ENCODE measurements around the gene SLC11A1. TPM values are rescaled to one million over a fixed set of nuclear protein-coding genes. Genes with fewer than 3 reads are reported as not detected.

Gene SLC11A1
- total RNA-seq, 2 experiments from 2014 or later: 0.13 to 0.23 TPM

DNA sequence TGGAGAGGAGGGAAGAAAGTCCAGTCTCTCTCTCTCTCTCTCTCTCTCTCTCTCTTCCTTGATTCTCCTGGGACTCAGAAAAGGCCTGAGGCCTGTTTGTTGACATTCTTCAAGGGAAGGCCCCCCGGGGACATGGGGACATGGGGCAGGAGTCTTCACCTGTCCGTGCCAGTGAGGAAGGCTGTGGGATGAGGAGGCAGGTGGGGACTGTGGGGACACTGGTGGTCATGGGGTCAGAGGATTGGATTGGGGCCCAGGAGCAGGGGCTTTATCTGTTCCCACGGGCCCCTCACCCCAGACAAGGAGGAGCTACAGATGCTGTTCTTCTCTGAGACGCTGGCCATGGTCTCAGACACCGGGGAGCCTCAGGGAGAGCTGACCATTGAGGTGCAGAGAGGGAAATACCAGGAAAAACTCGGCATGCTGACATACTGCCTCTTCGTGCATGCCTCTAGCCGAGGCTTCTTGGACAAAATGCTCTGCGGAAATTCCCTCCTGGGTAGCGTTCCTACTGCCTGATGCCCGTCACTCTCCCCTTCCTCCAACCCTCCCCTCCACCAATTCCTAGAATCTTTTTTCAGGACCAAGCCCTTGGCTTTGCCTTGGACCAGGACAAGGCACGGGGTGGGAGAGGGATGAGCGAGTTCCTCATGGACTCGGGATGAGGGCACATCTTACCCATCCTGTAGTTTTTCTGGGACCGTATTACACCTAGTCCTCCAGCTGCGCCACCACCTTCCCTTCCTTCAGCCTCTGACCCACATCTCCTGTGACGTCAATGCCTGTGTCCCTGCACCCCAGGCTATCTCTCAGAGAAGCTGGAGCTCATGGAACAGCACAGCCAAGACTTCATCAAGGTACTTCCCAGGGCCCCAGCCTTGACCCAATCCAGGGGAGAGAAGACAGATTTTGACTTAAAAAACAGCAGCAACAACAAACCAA lies 24.6 kb upstream of the SLC11A1 start:
- Mint-ChIP-seq H3K4me3 (no peak overlapping the region), H3K9me3 (peaks cover 4% of the 10 kb centered on the region), H3K4me1 (ENCODE audit: low read depth) (no peaks in the 10 kb centered on the region), H3K27ac (no peak overlapping the region), H3K36me3 (ENCODE audit: low read depth) (no peaks in the 10 kb centered on the region), H3K27me3 (no peaks in the 10 kb centered on the region)
- ATAC-seq (no peak), DNase-seq (no peak)
- intact Hi-C loops (cut with micrococcal nuclease): no loop called here
- CTCF ChIA-PET: interaction anchor here (0.7 to 5.5 kb wide), 22 partner anchors 8 to 173 kb away, joined by 3 to 54 read pairs (median 8); partner anchors contain the start of genes AAMP, PNKD and TMBIM1
- TF ChIP-seq, protein P1, sequence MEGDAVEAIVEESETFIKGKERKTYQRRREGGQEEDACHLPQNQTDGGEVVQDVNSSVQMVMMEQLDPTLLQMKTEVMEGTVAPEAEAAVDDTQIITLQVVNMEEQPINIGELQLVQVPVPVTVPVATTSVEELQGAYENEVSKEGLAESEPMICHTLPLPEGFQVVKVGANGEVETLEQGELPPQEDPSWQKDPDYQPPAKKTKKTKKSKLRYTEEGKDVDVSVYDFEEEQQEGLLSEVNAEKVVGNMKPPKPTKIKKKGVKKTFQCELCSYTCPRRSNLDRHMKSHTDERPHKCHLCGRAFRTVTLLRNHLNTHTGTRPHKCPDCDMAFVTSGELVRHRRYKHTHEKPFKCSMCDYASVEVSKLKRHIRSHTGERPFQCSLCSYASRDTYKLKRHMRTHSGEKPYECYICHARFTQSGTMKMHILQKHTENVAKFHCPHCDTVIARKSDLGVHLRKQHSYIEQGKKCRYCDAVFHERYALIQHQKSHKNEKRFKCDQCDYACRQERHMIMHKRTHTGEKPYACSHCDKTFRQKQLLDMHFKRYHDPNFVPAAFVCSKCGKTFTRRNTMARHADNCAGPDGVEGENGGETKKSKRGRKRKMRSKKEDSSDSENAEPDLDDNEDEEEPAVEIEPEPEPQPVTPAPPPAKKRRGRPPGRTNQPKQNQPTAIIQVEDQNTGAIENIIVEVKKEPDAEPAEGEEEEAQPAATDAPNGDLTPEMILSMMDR (IDR thresholded peaks at IDR 0.05): no peak
- POLR2A ChIA-PET: no interaction called here

DNA sequence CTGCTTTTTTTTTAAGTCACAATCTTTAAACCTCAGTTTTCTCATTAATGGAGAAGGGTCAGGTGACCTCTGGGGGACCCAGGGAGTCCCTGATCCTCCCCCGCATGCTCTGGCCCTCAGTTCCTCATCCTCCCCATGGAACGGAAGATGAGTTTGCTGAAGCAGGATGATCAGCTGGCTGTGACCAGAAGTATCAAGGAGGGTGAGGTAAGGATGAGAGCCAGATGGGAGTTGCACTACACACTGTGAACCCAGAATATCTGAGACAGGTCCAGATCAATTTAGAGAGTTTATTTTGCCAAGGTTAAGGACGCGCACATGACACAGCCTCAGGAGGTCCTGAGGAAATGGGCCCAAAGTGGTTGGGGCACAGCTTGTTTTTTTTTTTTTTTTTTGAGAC lies 21.6 kb upstream of the SLC11A1 start:
- intact Hi-C loops (cut with micrococcal nuclease): no loop called here
- Mint-ChIP-seq H3K4me1 (ENCODE audit: low read depth) (no peaks in the 10 kb centered on the region), H3K9me3 (no peaks in the 10 kb centered on the region), H3K36me3 (ENCODE audit: low read depth) (no peaks in the 10 kb centered on the region), H3K27me3 (no peaks in the 10 kb centered on the region), H3K4me3 (no peak overlapping the region), H3K27ac (no peak overlapping the region)
- ChIA-PET CTCF (interaction anchor here (0.7 kb wide), 1 partner anchor 59 kb away, joined by 5 read pairs; no protein-coding TSS in a partner anchor), POLR2A (interaction anchor here (0.6 kb wide), 1 partner anchor 58 kb away, joined by 3 read pairs; no protein-coding TSS in a partner anchor)
- TF ChIP-seq, protein P1 (IDR thresholded peaks at IDR 0.05): no peak
- DNase-seq (no peak), ATAC-seq (no peak)

DNA sequence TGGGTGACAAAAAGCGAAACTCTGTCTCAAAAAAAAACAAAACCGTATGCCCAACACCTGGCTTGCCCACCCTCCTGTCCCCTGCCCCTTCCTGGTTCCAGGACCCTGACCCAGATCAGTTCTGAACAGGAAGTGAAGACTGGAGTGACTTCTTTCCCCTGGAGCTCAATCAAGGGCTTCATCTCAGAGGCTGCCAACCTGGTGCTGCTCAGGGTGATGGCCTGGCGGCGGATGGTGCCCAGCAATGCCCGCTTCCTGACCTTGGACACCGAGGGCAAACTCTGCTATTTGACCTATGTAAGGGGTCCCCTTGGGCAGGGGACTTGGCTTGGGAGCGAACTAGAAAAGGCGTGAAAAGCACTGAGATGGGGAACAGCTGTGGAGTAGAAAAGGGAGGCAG lies 19.5 kb upstream of the SLC11A1 start:
- intact Hi-C loops (cut with micrococcal nuclease): no loop called here
- ChIA-PET CTCF (interaction anchor here (0.8 to 1.7 kb wide), 3 partner anchors 10 to 61 kb away, joined by 3 to 5 read pairs (median 3); no protein-coding TSS in a partner anchor), POLR2A (no interaction called here)
- H3K4me3 Mint-ChIP-seq: no peak overlapping the region
- no peaks in the 10 kb centered on the region for H3K4me1 Mint-ChIP-seq (ENCODE audit: low read depth)
- H3K27me3 Mint-ChIP-seq: no peaks in the 10 kb centered on the region
- no peaks in the 10 kb centered on the region for H3K36me3 Mint-ChIP-seq (ENCODE audit: low read depth)
- H3K27ac Mint-ChIP-seq: no peak overlapping the region
- ATAC-seq: no peak
- no peaks in the 10 kb centered on the region for H3K9me3 Mint-ChIP-seq
- TF ChIP-seq, protein P1 (IDR thresholded peaks at IDR 0.05): no peak
- no peak for DNase-seq

DNA sequence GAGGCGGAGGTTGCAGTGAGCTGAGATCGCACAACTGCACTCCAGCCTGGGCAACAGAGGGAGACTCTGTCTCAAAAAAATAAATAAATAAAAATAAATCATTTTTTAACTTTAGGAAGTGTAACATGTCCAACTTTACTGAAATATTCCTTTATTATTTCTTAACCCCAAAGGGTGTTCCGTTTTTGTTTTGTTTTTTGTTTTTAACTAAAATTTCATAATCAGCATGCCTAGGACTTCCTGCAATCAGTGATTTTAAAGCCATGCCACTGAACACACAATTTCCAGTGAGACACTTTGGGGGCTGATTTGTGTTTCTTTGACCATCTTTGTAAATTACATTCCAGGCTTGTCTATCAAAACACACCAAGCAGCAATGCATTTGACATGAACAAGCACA lies 18.3 kb upstream of the SLC11A1 start:
- H3K9me3 Mint-ChIP-seq: no peaks in the 10 kb centered on the region
- TF ChIP-seq, protein P1 (IDR thresholded peaks at IDR 0.05): no peak
- ChIA-PET POLR2A (interaction anchor here (1.4 kb wide), 1 partner anchor 70 kb away, joined by 4 read pairs; no protein-coding TSS in a partner anchor), CTCF (no interaction called here)
- peaks cover 7% of the 10 kb centered on the region for H3K4me1 Mint-ChIP-seq (ENCODE audit: low read depth)
- H3K4me3 Mint-ChIP-seq: no peak overlapping the region
- no peaks in the 10 kb centered on the region for H3K36me3 Mint-ChIP-seq (ENCODE audit: low read depth)
- DNase-seq: no peak
- no peak for ATAC-seq
- intact Hi-C loops (cut with micrococcal nuclease): no loop called here
- H3K27ac Mint-ChIP-seq: no peak overlapping the region
- peaks cover 1% of the 10 kb centered on the region for H3K27me3 Mint-ChIP-seq

DNA sequence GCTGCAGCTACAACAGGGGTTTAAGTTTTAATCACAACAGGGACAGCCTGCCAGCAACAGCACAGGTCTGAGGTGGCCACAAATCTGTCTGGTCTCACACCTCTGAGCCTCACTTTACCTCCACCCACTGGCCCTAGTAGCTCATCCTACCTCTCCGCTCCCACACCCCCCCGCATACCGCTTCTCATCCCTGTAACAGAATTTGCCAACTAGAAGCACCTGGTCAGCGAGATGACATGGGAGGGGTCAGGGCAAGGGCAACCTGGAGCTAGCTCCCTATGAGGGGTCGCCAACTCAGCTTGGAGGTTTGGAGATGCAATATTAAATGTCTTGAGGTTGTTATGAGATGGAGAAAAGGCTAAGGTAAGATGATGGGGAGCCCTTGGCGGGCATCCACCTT lies 17.9 kb upstream of the SLC11A1 start:
- POLR2A ChIA-PET: interaction anchor here (1.4 kb wide), 1 partner anchor 71 kb away, joined by 4 read pairs; no protein-coding TSS in a partner anchor
- H3K27me3 Mint-ChIP-seq: peaks cover 1% of the 10 kb centered on the region
- TF ChIP-seq, protein P1 (IDR thresholded peaks at IDR 0.05): no peak
- ATAC-seq (no peak), DNase-seq (no peak)
- H3K9me3 Mint-ChIP-seq: no peaks in the 10 kb centered on the region
- intact Hi-C loops (cut with micrococcal nuclease): no loop called here
- H3K4me3 Mint-ChIP-seq: no peak overlapping the region
- CTCF ChIA-PET: no interaction called here
- H3K4me1 Mint-ChIP-seq (ENCODE audit: low read depth): peaks cover 10% of the 10 kb centered on the region
- H3K27ac Mint-ChIP-seq: no peak overlapping the region
- no peaks in the 10 kb centered on the region for H3K36me3 Mint-ChIP-seq (ENCODE audit: low read depth)

All from activated CD8-positive, alpha-beta T cell treated with anti-CD3 and anti-CD28 coated beads for 36 hours (primary cell).